Epithelial cell of esophagus (primary cell): ENCODE results near the gene LRRC58.
"Not testable (repeated sequence)": the region's sequence is repeated elsewhere in the genome, so short reads cannot be mapped to it uniquely, and the experiment has no call there.

Source experiments
- DNase-seq: peaks from one replicate; pipeline ENCODE4 v3.0.0; 2010; ENCODE audit warnings: low read depth
- H3K4me3 ChIP-seq: 2 replicates; pipeline ENCODE4 v1.5.1; 2011; ENCODE audit warnings: mild to moderate bottlenecking, low read length, control low read depth
- TF ChIP-seq, protein P1 (sequence below): IDR thresholded peaks from 2 replicates; pipeline ENCODE4 v1.5.1; 2011; ENCODE audit warnings: low read depth, mild to moderate bottlenecking, low read length, control low read depth, inconsistent platforms; ENCODE audit not compliant: insufficient read depth; ENCODE audit errors: missing control alignments

LRRC58 gene

DNA sequence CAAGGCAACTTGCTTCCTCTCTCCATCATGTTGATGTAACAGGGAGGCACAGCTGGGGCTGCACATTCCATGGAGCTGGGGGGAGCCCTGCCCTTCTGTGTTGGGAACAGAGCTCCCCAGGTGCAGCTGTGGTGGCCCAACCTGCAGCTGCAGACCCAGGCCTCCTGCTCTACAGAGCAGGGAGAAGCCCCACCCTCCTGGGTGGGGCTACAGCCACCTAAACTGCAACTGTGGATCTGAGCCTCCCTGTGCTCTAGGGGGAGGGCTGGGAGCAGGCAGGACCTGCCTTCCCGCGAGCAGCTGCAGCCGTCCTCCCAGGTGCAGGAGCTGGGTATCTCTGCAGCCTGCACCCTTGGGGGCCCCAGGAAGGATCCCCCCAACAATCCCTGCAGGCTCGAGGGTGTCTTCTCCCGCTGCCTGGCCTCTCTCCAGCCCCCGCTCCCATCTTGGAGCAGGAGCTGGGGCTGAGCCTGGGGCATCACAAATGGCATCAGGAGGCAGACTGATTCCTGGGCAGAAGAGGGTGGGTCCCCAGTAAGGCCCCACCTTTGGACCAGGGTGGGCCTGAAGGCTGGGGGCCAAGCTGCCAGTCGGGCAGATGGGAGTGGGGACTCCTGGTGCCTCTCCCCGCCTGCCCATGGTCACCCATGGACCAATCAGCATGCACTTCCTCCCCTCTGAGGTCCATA lies 7.4 kb downstream of the LRRC58 start:
- TF ChIP-seq, protein P1, sequence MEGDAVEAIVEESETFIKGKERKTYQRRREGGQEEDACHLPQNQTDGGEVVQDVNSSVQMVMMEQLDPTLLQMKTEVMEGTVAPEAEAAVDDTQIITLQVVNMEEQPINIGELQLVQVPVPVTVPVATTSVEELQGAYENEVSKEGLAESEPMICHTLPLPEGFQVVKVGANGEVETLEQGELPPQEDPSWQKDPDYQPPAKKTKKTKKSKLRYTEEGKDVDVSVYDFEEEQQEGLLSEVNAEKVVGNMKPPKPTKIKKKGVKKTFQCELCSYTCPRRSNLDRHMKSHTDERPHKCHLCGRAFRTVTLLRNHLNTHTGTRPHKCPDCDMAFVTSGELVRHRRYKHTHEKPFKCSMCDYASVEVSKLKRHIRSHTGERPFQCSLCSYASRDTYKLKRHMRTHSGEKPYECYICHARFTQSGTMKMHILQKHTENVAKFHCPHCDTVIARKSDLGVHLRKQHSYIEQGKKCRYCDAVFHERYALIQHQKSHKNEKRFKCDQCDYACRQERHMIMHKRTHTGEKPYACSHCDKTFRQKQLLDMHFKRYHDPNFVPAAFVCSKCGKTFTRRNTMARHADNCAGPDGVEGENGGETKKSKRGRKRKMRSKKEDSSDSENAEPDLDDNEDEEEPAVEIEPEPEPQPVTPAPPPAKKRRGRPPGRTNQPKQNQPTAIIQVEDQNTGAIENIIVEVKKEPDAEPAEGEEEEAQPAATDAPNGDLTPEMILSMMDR = no peak

DNA sequence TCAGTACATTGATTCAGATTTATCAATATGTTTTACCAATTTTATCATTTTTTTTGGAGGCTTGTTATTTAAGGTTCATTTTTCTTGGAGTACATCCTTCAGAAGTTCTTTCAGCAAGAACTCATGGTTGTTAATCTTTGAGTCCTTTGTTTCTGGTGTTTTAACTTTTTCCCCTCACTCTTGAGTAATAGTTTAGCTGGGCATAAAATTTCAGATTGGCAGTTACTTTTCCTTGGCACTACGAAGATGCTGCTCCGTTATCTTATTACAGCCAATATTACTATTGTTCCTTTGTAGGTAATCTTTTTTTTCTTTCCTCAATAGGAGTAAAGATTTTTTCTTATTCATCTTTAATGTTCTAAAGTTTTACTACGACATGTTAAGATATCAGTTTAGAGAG lies 9.8 kb downstream of the LRRC58 start:
- no peak for DNase-seq
- TF ChIP-seq, protein P1 = no peak
- no peak overlapping the region for H3K4me3 ChIP-seq

More for the DNA sequence above, 7.4 kb downstream of the LRRC58 start:
- no peak for DNase-seq
- no peak overlapping the region for H3K4me3 ChIP-seq

DNA sequence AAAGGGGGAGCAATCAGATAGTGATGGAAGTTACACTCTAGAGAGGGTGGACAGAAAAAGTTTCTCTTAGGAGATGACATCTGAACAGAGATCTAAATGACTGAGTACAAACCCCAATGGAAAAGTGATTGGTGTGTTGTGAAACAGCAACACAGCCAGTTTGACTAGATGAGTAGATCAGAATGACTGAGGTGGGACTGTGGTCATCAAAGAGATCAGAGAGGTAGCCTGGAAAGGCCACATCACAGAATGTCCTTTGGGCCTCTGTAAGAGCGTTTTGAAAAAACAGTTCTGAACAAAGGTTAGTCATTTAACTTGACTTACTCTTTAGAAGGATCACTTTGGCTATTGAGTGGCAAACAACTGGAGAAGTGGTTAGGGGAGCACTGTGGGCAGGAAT lies 10.6 kb downstream of the LRRC58 start:
- TF ChIP-seq, protein P1 = no peak
- DNase-seq = peak; percentile 20
- no peak overlapping the region for H3K4me3 ChIP-seq

DNA sequence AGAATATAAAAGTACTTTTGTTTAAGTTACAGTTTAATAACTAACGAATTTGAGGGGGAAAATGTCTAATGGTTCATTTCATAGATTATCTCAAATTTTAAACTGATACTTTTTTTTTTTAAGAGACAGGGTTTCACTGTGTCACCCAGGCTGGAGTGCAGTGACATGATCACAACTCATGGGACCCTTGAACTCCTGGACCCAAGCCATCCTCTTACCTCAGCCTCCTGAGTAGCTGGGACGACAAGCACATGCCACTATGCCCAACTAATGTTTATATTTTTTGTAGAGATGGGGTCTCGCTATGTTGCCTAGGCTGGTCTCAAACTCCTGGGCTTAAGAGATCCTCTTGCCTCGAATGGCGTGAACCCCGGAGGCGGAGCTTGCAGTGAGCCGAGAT lies 16.5 kb downstream of the LRRC58 start:
- no peak for DNase-seq

DNA sequence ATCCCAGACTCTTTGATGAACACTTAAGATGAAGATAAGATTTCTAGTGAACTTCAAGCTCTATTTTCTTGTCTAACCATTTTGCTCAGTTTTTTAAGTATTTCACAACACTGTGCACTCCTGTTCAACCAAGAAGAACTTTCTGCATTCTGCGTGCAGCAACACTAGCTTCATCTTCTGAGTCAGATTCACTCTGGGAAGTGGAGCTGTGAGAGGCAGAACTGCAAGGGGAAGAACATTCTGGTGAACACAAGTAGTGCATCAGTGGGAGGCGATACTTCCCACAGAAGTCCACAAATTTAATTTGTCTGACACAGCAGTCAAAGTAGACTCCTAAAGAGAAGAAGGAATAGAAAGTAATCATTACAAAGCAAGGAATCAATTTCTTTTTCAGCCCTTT lies 18.1 kb downstream of the LRRC58 start:
- TF ChIP-seq, protein P1 = no peak
- no peak for DNase-seq
- no peak overlapping the region for H3K4me3 ChIP-seq

More for the DNA sequence above, 16.5 kb downstream of the LRRC58 start:
- H3K4me3 ChIP-seq = no peak overlapping the region
- TF ChIP-seq, protein P1 = no peak

DNA sequence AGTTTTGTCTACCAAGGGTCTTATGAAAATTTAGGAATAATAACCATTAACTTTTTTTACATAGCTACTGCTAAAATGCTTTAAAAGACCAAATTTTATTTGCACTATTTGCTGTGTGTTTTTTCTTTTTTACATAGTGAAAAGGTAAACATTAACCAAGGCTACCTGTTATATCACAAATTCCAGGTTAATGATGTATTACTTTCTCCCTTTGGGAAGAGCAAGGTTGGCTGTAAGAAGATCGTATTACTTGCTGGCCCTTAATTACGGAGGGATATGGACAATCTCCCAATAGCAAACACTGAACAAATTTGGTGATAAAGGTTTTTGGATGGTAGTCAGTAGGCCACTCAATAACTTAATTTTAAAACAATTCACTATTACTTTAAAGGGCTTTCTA lies 22.4 kb downstream of the LRRC58 start:
- H3K4me3 ChIP-seq = no peak overlapping the region
- TF ChIP-seq, protein P1 = no peak
- no peak for DNase-seq

DNA sequence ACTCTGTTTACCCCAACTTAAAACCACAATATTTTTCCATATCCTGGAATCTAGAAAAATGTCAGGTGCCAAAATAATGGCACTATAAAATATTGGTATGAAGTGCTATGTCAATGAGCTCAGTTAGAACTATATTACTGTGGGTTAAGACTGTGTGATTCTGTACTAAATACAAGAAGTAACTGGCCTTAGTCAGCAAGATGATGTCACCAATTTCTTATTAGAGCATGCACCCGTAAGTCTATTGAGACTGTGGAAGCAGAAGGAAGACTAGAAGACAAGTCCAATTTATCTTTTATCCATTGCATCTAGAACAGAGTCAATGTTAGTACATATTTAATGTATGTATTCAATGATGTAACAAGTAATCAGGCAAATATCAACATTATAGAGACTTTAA lies 25.0 kb downstream of the LRRC58 start:
- TF ChIP-seq, protein P1 = no peak
- peak; percentile 41 for DNase-seq
- H3K4me3 ChIP-seq = no peak overlapping the region

DNA sequence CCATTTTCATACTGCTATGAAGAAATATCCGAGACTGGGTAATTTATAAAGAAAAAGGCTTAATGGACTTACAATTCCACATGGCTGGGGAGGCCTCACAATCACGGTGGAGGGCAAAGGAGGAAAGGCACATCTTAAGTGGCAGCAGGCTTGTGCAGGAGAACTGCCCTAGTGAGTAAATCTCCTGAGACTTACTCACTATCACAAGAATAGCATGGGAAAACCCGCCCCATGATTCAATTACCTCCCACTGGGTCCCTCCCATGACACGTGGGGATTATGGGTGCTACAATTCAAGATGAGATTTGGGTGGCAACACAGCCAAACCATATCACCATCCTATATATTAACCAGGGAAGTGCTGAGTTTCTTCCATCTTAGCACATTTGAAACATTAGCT lies 25.4 kb downstream of the LRRC58 start:
- H3K4me3 ChIP-seq = not testable (repeated sequence)
- DNase-seq = peak; percentile 63
